GM12873 (cell line): ENCODE results near the gene TMEM120A.

Experiments used
- TF ChIP-seq, protein P1 (sequence below): IDR thresholded peaks from 2 replicates; pipeline ENCODE4 v1.5.1; 2012; ENCODE audit warnings: low read depth, mild to moderate bottlenecking, moderate library complexity, low read length, control low read depth; ENCODE audit not compliant: insufficient read depth; ENCODE audit errors: missing control alignments

TMEM120A gene

DNA sequence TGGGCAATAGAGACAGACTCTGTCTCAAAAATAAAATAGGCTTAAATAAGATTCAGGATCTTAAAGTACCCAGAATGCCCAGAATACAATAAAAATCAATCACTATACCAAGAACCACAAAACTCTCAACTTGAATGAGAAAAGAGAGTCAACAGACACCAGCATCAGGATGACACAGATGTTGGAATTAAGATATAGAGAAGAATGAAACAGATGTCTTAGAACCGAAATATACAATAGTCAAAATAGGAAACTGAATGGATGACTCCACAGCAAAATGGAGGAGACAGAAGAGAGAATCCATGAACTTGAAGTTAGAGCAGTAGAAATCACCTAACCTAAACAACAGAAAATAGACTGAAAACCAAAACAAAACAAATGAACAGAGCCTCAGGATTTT lies 49.9 kb downstream of the TMEM120A start:
- TF ChIP-seq, protein P1, sequence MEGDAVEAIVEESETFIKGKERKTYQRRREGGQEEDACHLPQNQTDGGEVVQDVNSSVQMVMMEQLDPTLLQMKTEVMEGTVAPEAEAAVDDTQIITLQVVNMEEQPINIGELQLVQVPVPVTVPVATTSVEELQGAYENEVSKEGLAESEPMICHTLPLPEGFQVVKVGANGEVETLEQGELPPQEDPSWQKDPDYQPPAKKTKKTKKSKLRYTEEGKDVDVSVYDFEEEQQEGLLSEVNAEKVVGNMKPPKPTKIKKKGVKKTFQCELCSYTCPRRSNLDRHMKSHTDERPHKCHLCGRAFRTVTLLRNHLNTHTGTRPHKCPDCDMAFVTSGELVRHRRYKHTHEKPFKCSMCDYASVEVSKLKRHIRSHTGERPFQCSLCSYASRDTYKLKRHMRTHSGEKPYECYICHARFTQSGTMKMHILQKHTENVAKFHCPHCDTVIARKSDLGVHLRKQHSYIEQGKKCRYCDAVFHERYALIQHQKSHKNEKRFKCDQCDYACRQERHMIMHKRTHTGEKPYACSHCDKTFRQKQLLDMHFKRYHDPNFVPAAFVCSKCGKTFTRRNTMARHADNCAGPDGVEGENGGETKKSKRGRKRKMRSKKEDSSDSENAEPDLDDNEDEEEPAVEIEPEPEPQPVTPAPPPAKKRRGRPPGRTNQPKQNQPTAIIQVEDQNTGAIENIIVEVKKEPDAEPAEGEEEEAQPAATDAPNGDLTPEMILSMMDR: no peak

DNA sequence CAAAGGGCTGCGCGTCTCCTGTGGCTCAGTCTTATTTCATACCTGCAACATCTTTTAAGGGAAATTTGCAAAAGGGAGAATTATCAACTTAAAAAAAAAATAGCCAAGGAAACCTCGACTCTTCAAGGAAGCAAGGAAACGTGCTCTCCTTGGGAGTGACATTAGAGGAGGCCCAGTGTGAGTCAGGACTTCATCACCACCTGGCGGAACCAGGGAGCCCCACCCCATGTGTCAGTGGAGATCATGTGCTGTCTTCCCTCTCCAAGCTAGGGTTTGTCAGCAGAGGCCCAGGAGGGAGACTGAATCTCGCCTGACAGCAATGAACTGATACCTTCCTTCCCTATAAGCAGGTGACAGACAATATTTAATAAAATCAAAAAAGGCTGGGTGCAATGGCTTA lies 50.5 kb downstream of the TMEM120A start:
- TF ChIP-seq, protein P1: no peak

DNA sequence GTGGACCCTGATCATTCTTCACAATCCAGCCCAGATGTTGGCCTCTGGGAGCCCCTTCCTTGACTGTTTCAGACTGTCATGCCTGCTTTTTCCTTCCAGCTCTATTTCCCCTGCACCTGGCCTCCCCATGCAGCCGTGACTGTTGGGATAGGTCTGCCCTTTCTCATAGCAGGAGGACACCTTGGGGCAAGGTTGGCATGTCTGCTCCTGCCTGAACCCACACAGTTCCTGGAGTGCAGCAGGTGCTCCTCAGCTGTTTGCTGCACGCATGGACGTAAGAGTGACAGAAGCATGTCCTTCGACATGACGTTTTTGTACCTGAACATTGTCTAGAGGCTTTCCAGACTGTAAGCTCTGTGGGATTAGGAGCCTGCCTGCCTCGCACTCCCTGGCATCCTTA lies 55.5 kb downstream of the TMEM120A start:
- TF ChIP-seq, protein P1: no peak

DNA sequence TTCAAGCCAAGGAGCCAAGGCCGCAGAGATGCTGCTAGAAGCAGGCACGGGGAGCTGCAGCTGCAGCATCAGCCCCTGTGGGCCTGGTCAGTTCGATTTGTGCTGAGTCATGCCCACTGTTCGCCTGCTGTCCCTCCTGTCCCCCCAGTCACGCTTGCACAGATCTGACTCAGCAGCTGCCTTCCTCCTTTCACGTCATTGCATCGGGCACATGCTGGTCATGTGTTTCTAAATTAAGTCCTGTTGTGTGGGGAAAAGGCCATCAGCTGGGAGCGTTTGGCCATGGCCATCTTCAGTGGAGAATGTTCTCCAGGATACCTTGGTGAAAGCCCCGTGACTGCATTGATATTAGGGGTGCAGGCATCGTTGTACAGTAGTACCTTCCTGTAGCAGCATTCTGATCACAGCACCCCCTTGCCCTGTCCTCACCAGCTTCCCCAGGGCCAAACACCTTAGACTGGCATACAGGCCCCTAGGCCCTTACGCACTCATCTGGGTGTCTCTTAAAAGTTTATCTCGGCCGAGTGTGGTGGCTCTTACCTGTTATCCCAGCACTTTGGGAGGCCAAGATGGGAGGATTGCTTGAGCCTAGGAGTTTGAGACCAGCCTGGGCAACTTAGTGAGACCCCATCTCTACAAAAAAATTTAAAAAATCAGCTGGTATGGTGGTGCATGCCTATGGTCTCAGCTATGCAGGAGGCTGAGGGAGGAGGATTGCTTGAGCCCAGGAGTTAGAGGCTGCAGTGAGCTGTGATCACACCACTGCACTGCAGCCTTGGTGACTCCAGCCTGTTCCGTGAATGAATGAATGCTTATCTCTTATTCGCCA lies 56.2 kb downstream of the TMEM120A start:
- TF ChIP-seq, protein P1: no peak
